Measurements from ENCODE around the gene RHBG.
"Not testable (repeated sequence)": the region's sequence is repeated elsewhere in the genome, so short reads cannot be mapped to it uniquely, and the experiment has no call there.

Gene RHBG

GRCh38 chr1:156368889-156369684, at the start of gene RHBG:
TSS of gene RHBG (plus strand) at chr1:156369211. CDS start at chr1:156369250, 39 bp downstream.
- Histone ChIP-seq H3K27ac (no peak within 1 kb of the TSS), H3K4me3 (ENCODE audit: low read depth, low read length) (peak within 1 kb of the TSS; percentile 27), H3K36me3 (replicated peaks) (no peaks in the 10 kb centered on the region), H3K27me3 (replicated peaks) (peaks cover 16% of the 10 kb centered on the region)
- in situ Hi-C loops (cut with HindIII; ENCODE audit: low pct_ligation_motif_present, low sequenced_read_pairs): no loop called here
- TF ChIP-seq CTCF (IDR thresholded peaks at IDR 0.05; ENCODE audit: low read depth, low read length, missing control alignments): no peak
- no peak for DNase-seq

GRCh38 chr1:156319664-156320063, 49.3 kb upstream of the RHBG start:
- DNase-seq: peak; percentile 29
- Histone ChIP-seq H3K27me3 (replicated peaks) (no peaks in the 10 kb centered on the region), H3K4me3 (ENCODE audit: low read depth, low read length) (no peak overlapping the region), H3K27ac (no peak overlapping the region), H3K36me3 (replicated peaks) (peaks cover 91% of the 10 kb centered on the region)
- peak; percentile 57 for TF ChIP-seq CTCF (IDR thresholded peaks at IDR 0.05; ENCODE audit: low read depth, low read length, missing control alignments)
- in situ Hi-C loops (cut with HindIII; ENCODE audit: low pct_ligation_motif_present, low sequenced_read_pairs): no loop called here

GRCh38 chr1:156320560-156320959, 48.5 kb upstream of the RHBG start:
- Histone ChIP-seq H3K27me3 (replicated peaks) (no peaks in the 10 kb centered on the region), H3K4me3 (ENCODE audit: low read depth, low read length) (no peak overlapping the region), H3K36me3 (replicated peaks) (peaks cover 88% of the 10 kb centered on the region), H3K27ac (no peak overlapping the region)
- in situ Hi-C loops (cut with HindIII; ENCODE audit: low pct_ligation_motif_present, low sequenced_read_pairs): no loop called here
- TF ChIP-seq CTCF (IDR thresholded peaks at IDR 0.05; ENCODE audit: low read depth, low read length, missing control alignments): no peak
- no peak for DNase-seq

GRCh38 chr1:156323179-156323578, 45.8 kb upstream of the RHBG start:
- H3K27ac ChIP-seq; H3K27me3 ChIP-seq (replicated peaks); H3K4me3 ChIP-seq (ENCODE audit: low read depth, low read length); in situ Hi-C loops (cut with HindIII; ENCODE audit: low pct_ligation_motif_present, low sequenced_read_pairs); DNase-seq: not testable (repeated sequence)
- peaks cover 70% of the 10 kb centered on the region for H3K36me3 ChIP-seq (replicated peaks)

GRCh38 chr1:156336242-156336641, 32.8 kb upstream of the RHBG start:
- peak; percentile 22 for TF ChIP-seq CTCF (IDR thresholded peaks at IDR 0.05; ENCODE audit: low read depth, low read length, missing control alignments)
- Histone ChIP-seq H3K27me3 (replicated peaks) (no peaks in the 10 kb centered on the region), H3K36me3 (replicated peaks) (peaks cover 42% of the 10 kb centered on the region), H3K27ac (no peak overlapping the region), H3K4me3 (ENCODE audit: low read depth, low read length) (peak overlapping the region; percentile 96)
- in situ Hi-C loops (cut with HindIII; ENCODE audit: low pct_ligation_motif_present, low sequenced_read_pairs): no loop called here
- no peak for DNase-seq

- Histone ChIP-seq H3K27ac (peak overlapping the region; percentile 75), H3K36me3 (replicated peaks) (peaks cover 33% of the 10 kb centered on the region), H3K4me3 (ENCODE audit: low read depth, low read length) (peak overlapping the region; percentile 96), H3K27me3 (replicated peaks) (no peaks in the 10 kb centered on the region)
- in situ Hi-C loops (cut with HindIII; ENCODE audit: low pct_ligation_motif_present, low sequenced_read_pairs): no loop called here
- no peak for TF ChIP-seq CTCF (IDR thresholded peaks at IDR 0.05; ENCODE audit: low read depth, low read length, missing control alignments)
- DNase-seq: no peak
Observed at GRCh38 chr1:156337052-156337887, 31.7 kb upstream of the RHBG start.
